ENCODE results near the gene ITLN1.
"Not testable (repeated sequence)": the region's sequence is repeated elsewhere in the genome, so short reads cannot be mapped to it uniquely, and the experiment has no call there.

ITLN1 gene

DNA sequence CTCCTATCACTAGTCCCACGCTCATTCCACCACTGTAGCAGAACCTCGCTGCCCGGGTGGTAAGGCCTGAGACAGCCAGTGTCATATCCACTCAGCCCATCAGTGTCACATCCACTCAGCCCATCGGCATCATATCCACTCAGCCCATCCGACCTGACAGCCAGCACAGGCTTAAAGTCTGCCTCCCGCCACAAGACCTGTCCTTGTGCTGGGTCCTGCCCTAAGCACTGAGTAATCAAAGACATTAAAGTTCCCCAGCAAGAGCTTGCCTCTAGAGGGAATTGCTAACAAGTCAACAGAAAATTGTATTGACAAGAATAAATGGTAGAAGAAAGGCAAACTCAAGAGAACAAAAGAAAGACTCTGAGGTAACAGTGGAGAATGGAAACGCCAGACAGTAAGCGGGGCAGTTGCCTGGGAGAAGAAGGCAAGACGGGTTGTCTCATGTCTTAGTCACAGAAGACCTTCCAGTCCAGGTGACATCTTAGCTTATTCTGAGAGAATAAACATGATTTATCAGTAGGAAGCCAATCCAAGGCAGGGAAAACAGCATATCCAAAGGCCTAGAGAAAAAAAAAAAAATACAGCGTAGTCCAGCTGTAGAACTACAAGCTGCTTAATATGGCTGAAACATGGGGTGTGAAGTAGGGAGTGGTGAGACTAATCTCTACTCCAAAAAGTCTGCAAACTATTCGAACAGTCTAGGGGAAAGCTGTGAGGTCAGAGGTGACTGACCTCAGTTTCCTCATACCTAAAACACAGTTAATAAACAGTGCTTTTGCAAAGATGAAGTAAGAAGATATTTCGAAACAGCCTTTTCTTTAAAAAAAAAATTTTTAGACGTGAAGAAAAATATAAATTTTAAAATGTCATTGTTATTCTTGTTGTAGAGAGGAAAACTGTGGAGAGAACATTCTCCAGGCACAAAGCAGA is 1.1 kb downstream of the ITLN1 start:
- no peak overlapping the region for H3K4me3 ChIP-seq
- no peak overlapping the region for H3K27ac ChIP-seq

DNA sequence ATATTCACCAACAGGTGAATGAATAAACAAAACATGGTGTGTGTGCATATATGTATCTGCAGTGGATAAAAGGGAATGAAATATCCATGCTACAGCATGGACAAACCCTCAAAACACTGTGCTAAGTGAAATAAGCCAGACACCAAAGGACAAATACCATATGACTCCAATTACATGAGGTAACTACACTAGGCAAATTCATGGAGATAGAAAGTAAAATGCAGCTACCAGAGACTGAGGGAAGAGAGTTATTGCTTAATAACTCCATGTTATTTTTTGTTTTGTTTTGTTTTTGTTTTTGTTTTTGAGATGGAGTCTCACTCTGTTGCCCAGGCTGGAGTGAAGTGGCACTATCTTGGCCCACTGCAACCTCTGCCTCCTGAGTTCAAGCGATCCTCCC is 2.4 kb downstream of the ITLN1 start:
- Histone ChIP-seq H3K27ac (no peak overlapping the region), H3K4me3 (no peak overlapping the region)

DNA sequence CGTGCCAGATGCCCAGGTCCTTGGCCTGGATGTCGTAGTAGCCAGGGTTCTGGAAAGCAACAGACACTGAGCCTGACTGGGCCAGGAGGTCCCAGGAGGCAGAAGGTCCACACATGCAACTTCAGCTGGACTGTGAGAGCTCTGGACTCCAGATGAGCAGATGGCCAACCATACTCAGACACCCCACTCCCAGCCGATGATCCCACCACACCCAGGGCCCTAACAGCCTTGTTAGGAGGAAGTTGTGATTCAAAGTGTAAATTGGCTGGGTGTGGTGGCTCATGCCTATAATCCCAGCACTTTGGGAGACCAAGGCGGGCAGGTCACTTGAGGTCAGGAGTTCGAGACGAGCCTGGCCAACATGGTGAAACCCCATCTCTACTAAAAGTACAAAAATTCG is 3.7 kb downstream of the ITLN1 start:
- H3K4me3 ChIP-seq, H3K27ac ChIP-seq: not testable (repeated sequence)

DNA sequence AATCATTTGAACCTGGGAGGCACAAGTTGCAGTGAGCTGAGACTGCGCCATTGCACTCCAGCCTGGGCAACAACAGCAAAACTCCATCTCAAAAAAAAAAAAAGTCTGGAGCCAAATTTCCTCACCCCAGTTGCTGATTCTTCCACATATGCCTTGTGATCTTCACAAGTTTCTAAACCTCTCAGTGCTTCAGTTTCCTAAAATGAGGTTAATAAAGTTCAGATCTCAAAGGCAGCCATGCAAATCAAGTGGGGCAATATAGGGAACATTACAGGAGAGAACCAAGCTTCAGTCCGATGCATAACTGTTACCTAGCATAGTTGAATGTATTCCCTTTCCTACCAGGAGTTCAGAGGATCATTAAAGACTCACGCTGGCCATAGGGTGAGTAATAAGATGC is 4.8 kb downstream of the ITLN1 start:
- no peak overlapping the region for H3K27ac ChIP-seq
- H3K4me3 ChIP-seq, result no peak overlapping the region

DNA sequence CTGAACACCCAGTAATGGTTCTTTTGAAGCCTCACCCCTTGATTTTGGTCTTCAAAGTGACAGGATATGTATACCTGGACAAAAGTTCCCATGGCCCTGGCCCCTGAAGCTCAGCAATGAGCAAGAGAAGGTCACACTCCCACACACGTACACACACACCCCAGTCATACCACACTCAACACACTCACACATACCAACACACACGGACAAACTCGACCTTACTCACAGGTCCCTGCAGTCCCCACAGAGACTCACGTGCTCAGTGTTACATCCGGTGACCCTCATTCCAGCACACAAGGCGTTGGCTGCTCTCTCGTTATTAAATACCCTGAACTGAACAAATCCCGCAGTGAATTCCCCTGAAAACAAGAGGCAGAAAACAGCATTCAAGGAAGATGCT is 5.9 kb downstream of the ITLN1 start:
- Histone ChIP-seq H3K27ac (no peak overlapping the region), H3K4me3 (no peak overlapping the region)

DNA sequence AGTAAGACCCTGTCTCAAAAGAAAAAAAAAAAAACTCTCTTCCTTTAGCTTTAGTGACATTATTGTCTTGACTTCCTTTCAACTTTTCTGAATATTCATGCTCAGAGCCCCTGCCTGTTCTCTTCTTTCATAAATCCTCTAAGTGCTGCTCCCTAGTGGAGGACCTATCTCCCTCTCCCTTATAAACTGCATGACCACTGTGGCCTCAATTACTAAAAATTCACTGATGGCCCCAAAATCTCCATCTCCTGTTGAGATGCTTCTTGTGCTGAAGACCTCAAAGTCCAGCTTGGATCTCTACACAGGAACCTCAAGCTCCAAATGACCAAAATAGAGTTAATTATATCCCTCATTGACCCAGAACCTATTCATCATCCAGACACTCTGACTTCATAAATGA is 7.8 kb downstream of the ITLN1 start:
- H3K4me3 ChIP-seq, result no peak overlapping the region
- no peak overlapping the region for H3K27ac ChIP-seq

DNA sequence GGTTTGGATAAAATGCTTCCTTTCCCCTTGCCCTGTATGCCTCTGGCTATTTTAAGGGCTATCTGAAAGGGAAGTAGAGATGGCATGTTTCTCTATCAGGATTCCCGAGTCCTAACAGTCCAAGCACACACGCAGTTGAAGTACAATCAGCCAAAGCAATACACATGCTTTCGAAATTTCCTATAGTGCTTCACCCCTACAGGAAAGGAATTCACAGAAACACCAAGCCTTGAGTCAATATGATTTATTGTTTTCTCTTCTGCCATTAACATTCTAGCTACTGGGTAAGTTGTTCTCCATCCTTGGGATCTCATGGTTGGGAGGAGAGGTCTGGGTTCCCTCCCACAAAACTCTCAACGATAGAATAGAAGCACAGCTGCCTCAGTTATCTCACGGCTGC is 8.7 kb downstream of the ITLN1 start:
- Histone ChIP-seq H3K4me3 (no peak overlapping the region), H3K27ac (no peak overlapping the region)

DNA sequence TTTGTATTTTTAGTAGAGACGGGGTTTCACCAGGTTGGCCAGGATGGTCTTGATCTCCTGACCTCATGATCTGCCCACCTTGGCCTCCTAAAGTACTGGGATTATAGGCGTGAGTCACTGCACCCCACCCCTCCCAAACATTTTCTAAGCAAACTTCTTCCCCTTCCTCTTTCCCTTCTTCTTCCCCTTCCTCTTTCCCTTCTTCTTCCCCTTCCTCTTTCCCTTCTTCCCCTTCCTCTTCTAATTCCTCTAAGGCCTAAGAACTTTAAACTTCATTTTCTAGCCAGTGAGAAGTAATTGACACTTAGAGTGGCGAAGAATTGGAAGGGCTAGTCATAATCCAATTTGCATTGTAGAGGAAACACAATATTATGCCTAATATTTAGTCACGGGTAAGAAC is 9.4 kb downstream of the ITLN1 start:
- not testable (repeated sequence) for H3K27ac ChIP-seq, H3K4me3 ChIP-seq

DNA sequence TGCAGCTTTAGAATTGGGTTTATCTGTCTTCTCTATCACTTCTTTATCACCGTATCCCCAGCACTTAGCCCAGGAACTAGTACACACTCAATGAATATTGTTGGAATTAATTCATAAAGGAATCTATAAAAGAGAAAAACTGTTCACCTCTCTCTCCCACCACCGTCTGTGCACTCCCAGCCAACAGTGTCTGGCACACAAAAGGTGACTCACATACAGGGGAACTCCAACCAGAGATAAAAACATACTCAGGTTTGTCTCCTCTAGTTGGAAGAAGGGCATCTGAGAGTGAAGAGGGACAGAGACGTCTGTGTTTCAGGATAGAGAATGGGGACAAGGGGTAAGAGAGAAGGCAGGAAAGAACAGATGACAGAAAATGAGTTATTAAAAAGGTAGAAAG is 10.0 kb downstream of the ITLN1 start:
- Histone ChIP-seq H3K4me3 (no peak overlapping the region), H3K27ac (no peak overlapping the region)

DNA sequence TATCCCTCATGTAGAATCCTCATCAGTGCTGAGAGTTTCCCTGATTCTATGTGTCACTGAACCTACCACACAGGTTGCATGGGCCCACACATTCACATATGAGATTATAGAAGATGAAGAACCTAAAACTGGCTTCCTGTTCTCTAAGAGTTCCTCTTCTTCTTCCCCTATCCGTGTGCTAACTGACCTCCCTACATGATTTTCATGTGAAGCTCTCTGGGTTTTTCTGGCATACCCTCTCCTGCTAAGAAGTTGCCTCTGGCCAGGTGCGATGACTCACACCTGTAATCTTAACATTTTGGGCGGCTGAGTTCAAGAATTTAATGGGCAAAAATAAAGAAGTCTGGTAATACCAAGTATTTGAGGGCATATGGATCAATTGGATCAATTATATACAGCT is 16.8 kb downstream of the ITLN1 start:
- Histone ChIP-seq H3K27ac (no peak overlapping the region), H3K4me3 (no peak overlapping the region)

DNA sequence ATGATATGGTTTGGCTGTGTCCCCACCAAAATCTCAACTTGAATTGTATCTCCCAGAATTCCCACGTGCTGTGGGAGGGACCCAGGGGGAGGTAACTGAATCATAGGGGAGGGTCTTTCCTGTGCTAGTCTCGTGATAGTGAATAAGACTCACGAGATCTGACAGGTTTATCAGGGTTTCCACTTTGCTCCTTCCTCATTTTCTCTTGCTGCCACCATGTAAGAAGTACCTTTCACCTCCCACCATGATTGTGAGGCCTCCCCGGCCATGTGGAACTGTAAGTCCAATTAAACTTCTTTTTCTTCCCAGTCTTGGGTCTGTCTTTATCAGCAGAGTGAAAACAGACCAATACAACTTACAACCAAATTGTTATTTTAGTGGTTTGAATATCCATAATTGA is 17.3 kb downstream of the ITLN1 start:
- H3K4me3 ChIP-seq, H3K27ac ChIP-seq: not testable (repeated sequence)

DNA sequence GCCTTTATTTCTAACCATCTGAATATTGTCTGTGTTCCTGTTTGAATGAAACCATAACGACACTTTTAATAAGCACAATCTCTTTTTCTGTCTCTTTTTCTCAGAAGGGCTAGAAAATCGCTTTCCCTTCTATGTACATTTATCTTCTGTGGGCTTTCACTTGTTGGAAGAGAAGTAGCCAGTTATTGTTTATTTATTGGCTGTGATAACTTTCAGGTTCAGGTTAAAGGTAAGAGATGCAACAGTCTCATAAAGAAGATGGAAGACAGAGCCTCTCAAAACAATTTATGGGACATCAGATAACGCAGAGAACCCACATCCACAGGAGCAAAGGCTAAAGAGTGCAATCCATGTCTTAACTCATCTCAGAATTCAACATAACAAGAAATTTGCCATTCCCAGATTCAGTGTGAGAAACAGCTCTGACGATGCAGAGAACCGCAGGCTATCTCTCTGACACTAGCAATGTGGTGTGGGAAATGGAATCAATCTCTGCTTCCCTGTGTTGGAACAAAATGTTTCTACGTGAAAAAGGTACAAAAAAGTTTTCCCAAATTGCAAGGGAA is 18.2 kb downstream of the ITLN1 start:
- Histone ChIP-seq H3K4me3 (no peak overlapping the region), H3K27ac (no peak overlapping the region)

DNA sequence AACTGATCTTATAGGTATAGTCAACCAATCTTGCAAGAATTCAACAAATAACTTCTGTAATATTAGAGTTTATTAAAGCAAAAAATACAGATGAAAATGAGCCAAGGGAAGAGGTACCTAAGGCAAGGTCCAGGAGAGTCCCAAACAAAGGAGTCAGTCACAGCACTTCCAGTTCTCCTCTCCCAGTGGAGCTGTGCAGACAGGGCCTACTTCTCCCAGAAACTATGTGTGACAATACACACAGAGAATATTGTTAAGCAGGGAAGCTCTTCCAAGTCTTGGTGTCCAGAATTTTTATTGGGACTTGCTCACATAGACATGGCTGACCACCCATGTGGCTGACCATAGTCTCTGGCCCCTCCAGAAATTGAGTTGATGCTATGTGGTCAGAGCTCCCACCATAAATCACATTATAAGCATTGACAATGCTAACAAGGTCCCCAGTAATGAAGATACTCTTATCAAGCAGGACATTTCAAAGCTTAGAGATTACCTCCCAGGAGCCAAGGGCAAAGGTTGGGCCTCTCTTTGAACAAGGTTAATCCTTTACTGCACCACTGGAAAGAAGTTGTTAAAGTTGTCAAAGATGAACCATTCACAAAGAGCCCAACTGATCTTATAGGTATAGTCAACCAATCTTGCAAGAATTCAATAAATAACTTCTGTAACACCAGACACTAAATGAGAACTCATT is 18.8 kb downstream of the ITLN1 start:
- Histone ChIP-seq H3K4me3 (no peak overlapping the region), H3K27ac (no peak overlapping the region)

DNA sequence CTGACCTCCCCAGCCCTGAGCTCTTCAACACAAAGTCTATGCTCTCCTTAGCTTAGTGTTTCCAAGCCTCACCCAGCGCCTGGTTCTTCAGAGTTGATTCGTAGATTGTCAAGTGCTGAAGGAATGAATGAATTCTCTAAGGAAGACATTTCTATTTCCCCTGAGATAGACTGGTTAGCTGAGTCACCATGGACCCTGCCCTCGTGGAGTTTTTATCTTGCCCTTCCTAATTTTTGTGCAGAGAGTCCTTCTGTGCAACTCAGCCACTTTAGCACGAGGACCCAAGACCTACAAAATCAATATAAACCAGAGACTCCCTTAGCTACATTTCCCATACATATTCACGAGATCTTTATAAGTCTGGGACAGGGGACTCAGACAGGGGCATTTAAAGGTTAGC is 19.6 kb downstream of the ITLN1 start:
- no peak overlapping the region for H3K27ac ChIP-seq

DNA sequence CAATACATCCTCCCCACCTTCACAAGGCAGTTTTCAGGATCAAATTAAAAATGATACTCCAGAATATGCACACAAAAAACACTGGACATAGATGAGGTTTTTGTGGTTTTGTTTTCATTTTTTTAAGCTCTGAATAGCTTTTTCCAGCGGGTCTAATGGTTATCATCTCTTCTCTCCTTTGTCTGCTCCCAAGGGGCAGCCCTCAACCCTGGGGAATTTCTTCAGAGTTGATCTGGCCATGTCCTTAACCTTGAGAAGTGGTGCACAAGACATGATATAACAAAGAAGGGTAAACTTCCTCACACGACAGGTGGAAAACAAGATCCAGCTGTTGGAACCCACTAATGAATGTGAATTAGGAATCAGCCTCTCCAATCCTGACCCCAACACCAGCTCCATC is 20.8 kb downstream of the ITLN1 start:
- peak overlapping the region in 1 of 21 experiments; percentile 11 for H3K27ac ChIP-seq

More for the DNA sequence above, 19.6 kb downstream of the ITLN1 start:
- H3K4me3 ChIP-seq, result no peak overlapping the region

DNA sequence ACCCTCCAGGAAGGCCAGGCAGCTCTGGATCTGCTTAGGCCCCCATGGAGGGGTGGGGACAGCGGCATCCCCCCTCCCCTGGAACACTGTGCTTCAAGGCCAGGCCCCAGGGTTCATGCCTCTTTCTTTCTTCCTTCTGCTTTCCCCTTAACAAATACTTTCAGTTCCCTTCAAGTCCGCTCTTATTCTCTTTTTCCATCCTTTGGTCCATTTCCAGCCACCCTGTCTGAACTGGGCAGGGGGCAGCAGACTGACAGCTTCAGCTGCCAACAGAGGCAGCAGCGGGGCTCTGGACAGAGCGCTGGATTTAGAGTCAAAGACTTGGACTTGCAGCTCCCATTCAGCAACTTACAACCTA is 21.2 kb downstream of the ITLN1 start:
- H3K27ac ChIP-seq, result peak overlapping the region in 4 of 21 experiments; percentile 3 to 86 (median 62)
- H3K4me3 ChIP-seq, result no peak overlapping the region

More for the DNA sequence above, 20.8 kb downstream of the ITLN1 start:
- no peak overlapping the region for H3K4me3 ChIP-seq

DNA sequence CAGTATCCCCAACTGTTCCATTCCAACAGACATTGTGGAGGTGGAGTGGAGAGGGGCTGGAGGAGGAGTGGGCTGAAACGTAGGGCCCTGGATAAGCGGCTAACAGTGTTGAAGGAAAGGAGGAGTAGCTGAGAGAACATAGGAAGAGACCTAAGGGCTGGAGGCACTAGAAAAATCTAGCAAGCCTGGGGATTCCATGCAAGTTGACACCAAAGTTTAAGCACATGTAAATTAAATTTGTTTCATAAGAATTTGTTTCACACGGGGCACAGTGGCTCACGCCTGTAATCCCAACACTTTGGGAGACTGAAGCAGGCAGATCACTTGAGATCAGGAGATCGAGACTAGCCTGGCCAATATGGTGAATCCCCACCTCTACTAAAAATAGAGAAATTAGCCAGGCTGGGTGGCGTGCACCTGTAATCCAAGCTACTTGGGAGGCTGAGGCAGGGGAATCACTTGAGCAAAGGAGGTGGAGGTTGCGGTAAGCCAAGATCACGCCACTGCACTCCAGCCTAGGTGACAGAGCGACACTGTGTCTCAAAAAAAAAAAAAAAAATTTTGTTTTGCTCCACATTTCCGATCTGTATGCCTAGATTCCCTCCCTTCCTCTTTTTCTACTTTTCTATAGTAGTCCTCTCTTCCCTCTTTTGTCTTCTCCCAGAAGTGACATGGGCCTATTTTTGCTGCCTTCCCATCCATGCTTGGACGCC is 21.8 kb downstream of the ITLN1 start:
- Histone ChIP-seq H3K4me3 (no peak overlapping the region), H3K27ac (peak overlapping the region in 9 of 21 experiments; percentile 3 to 86 (median 52))

DNA sequence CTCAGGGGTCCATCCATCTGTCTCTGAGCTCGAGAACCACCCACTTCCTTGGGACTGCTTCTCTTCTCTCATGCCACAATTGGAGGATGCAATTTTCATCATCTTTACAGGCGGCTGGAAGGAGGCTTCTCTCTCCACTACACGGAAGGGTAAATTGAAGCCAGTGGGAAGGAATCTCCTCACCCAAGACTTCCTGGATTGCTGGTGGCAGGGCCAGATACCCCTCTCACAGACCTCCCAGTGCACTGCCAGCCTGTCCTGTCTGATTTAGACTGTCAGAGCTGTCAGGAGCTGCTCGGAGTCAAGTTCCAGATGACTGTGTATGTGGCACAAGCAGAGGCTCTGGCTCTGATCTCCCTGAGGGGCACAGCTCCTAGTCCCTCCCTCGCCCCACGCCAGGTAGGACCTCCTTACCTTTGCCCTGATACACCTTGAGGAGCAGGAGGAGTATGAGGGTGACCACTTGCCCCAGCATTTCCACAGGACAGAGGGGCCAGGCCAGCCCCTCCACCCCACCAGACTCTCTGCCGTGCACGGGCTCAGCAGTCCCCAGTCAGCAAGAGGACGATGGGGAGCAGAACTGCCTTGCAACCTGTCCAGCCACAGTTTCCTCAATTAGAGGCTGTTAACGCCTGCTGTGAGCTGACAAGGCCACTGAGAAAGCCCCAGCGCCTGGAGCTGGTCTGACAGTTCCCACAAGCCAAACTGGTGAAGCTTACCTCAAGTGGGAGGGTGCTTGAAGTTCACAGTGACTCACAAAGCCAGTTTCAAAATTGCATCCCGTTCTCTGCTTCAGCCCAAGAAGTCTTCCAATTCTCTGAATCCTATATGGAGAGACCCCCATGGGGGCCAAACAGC is 22.5 kb downstream of the ITLN1 start, which contains the start of gene CD244:
Gene CD244 (minus strand): TSS at position 685 of the 858 bp plus-strand sequence. CDS start 210 bp downstream, at position 475.
- H3K27ac ChIP-seq, result peak within 1 kb of the TSS in 13 of 21 experiments; percentile 13 to 86 (median 45)
- peak within 1 kb of the TSS in 3 of 7 experiments; percentile 4 to 10 (median 7) for H3K4me3 ChIP-seq
